NCI-H146 (cell line): ENCODE measurements around the gene NOL7.

Experiments used
- DNase-seq: peaks from one replicate; lab custom pipeline; 2025; lab: John Stamatoyannopoulos, UW

The NOL7 gene

GRCh38 chr6:13654496-13654895, 39.4 kb downstream of the NOL7 start:
- no peak for DNase-seq

GRCh38 chr6:13655700-13656099, 40.6 kb downstream of the NOL7 start:
- no peak for DNase-seq

DNA sequence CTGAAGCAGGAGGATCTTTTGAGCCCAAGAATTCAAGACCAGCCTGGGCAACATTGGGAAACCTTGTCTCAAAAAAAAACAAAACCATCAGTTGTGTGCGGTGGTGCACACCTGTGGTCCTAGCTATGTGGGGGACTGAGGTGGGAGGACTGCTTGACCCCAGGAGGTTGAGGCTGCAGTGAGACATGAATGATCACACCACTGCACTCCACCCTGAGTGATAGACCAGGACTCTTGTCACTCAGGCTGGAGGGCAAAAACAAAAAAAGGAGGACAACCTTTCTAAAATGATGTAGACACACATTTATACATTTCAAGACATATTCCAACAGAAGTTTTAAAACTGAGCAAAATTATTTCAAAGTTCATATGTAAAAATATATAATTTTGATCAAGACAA, 45.1 kb downstream of the NOL7 start:
- no peak for DNase-seq

- DNase-seq, result no peak
These were observed 45.8 kb downstream of the NOL7 start for GRCh38 chr6:13660893-13661292.

GRCh38 chr6:13661647-13662046, 46.5 kb downstream of the NOL7 start:
- DNase-seq, result no peak

- no peak for DNase-seq
These were observed 47.7 kb downstream of the NOL7 start for GRCh38 chr6:13662651-13663334.

GRCh38 chr6:13663986-13664385, 48.9 kb downstream of the NOL7 start:
- DNase-seq, result no peak

- no peak for DNase-seq
These were observed 49.7 kb downstream of the NOL7 start for GRCh38 chr6:13664703-13665352.

DNA sequence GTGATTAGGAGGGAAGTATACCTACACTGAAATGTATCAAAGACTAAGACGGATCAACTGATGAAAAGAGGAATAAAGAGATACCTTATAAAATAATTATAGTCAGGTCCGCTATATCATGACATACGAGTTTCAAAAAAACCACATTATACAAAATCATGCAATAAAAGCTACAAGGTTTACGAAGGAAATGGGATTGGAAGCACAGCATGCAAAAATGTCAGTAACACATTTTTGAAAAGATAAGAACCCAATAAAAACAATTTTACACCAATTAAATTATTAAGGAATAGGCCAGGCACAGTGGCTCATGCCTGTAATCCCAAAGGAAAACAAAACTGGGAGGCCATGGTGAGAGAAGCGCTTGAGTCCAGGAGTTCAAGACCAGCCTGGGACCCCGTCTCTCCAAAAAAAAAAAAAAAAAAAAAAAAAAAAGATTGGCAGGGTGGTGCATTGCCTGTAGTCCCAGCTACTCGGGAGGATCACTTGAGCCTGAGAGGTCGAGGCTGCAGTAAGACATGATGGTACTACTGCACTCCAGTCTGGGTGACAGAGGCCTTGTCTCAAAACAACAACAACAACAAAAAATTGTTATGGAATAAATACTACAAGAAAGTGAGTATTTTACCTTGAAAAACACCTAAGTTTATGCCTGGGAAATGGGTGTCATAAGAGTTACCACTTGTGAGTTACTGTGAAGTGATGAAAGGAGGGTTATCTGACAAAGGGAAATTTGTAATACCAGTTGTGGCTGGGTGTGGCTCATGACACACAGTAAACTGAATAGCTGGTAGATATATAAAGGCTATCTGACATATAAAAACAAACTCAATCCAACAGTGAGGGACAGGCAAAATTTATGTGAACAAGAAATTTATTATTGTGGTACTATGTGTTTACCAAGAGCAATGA, 51.3 kb downstream of the NOL7 start:
- no peak for DNase-seq

- DNase-seq, result no peak
These were observed 52.5 kb downstream of the NOL7 start for GRCh38 chr6:13667655-13668054.

GRCh38 chr6:13668291-13668928, 53.3 kb downstream of the NOL7 start:
- no peak for DNase-seq

GRCh38 chr6:13669476-13669875, 54.3 kb downstream of the NOL7 start:
- no peak for DNase-seq
